SK-N-SH treated with all-trans-retinoic acid at 6 μM for 48 hours (cell line): ENCODE measurements around the gene TFR2.

Source experiments
- ATAC-seq: fragments of 200-7000 bp; cut with Tn5 transposase; 3 replicates; pipeline ENCODE4 v1.9.1; 2020; ENCODE audit warnings: mild to moderate bottlenecking, moderate library complexity
- ARNTL ChIP-seq: fragments of 450-650 bp; formaldehyde crosslinking; IDR thresholded peaks from 2 replicates; pipeline ENCODE4 v1.5.0; 2020; ENCODE audit warnings: low read depth, mild to moderate bottlenecking, moderate library complexity, borderline replicate concordance
- BACH2 ChIP-seq: fragments of 250-450 bp; sonication (Bioruptor Pico); IDR thresholded peaks from 2 replicates; pipeline ENCODE4 v1.9.0; 2021; ENCODE audit warnings: mild to moderate bottlenecking, borderline replicate concordance
- CSRNP3 ChIP-seq: fragments of 250-450 bp; sonication (Bioruptor Pico); IDR thresholded peaks from 2 replicates; pipeline ENCODE4 v1.5.1; 2021; ENCODE audit warnings: mild to moderate bottlenecking, moderate library complexity
- ESRRG ChIP-seq: fragments of 250-450 bp; sonication (Bioruptor Pico); IDR thresholded peaks from 2 replicates; pipeline ENCODE4 v1.6.1; 2021; ENCODE audit warnings: mild to moderate bottlenecking
- ISL1 ChIP-seq: fragments of 250-450 bp; sonication (Bioruptor Pico); IDR thresholded peaks from 2 replicates; pipeline ENCODE4 v2.1.2; 2022; ENCODE audit warnings: mild to moderate bottlenecking, moderate library complexity
- OSR1 ChIP-seq: fragments of 250-450 bp; sonication (Bioruptor Pico); IDR thresholded peaks from 2 replicates; pipeline ENCODE4 v1.8.0; 2022; ENCODE audit warnings: moderate library complexity, mild to moderate bottlenecking, inconsistent platforms
- RARB ChIP-seq: fragments of 250-450 bp; sonication (Bioruptor Pico); IDR thresholded peaks from 2 replicates; pipeline ENCODE4 v1.8.0; 2021; ENCODE audit warnings: mild to moderate bottlenecking, moderate library complexity
- SNAI2 ChIP-seq: fragments of 250-450 bp; sonication (Bioruptor Pico); IDR thresholded peaks from 2 replicates; pipeline ENCODE4 v1.5.0; 2020; ENCODE audit warnings: mild to moderate bottlenecking, moderate library complexity
- TCF4 ChIP-seq: fragments of 250-450 bp; sonication (Bioruptor Pico); IDR thresholded peaks from 2 replicates; pipeline ENCODE4 v1.8.0; 2021; ENCODE audit warnings: mild to moderate bottlenecking, moderate library complexity, borderline replicate concordance
- TOX ChIP-seq: fragments of 250-450 bp; sonication (Bioruptor Pico); IDR thresholded peaks from 2 replicates; pipeline ENCODE4 v1.8.0; 2021; ENCODE audit warnings: mild to moderate bottlenecking, moderate library complexity, borderline replicate concordance
- ZC3H10 ChIP-seq: fragments of 250-450 bp; sonication (Bioruptor Pico); IDR thresholded peaks from 2 replicates; pipeline ENCODE4 v1.5.1; 2021; ENCODE audit warnings: mild to moderate bottlenecking, moderate library complexity
- ZFP30 ChIP-seq: fragments of 450-650 bp; formaldehyde crosslinking; IDR thresholded peaks from 2 replicates; pipeline ENCODE4 v1.5.0; 2022; ENCODE audit warnings: mild to moderate bottlenecking, moderate library complexity
- ZNF565 ChIP-seq: fragments of 450-650 bp; formaldehyde crosslinking; conservative IDR thresholded peaks from 2 replicates; pipeline ENCODE4 v1.5.0; 2020; ENCODE audit warnings: low read depth, mild to moderate bottlenecking, moderate library complexity
- ZNF70 ChIP-seq: fragments of 450-650 bp; formaldehyde crosslinking; IDR thresholded peaks from 2 replicates; pipeline ENCODE4 v1.5.0; 2020; ENCODE audit warnings: mild to moderate bottlenecking, moderate library complexity
- ZNF8 ChIP-seq: fragments of 450-650 bp; formaldehyde crosslinking; IDR thresholded peaks from 2 replicates; pipeline ENCODE4 v1.5.0; 2020; ENCODE audit warnings: mild to moderate bottlenecking, moderate library complexity
- TF ChIP-seq, protein P1 (sequence below): fragments of 250-450 bp; sonication (Bioruptor Pico); IDR thresholded peaks from 2 replicates; pipeline ENCODE4 v1.8.0; 2020; ENCODE audit warnings: mild to moderate bottlenecking, moderate library complexity, borderline replicate concordance
- TF ChIP-seq, protein P2 (sequence below): fragments of 250-450 bp; sonication (Bioruptor Pico); IDR thresholded peaks from 2 replicates; pipeline ENCODE4 v1.5.0; 2020; ENCODE audit warnings: mild to moderate bottlenecking, moderate library complexity
- TF ChIP-seq, protein P3 (sequence below): fragments of 250-450 bp; sonication (Bioruptor Pico); IDR thresholded peaks from 2 replicates; pipeline ENCODE4 v1.8.0; 2021; ENCODE audit warnings: low read depth, mild to moderate bottlenecking, moderate library complexity, borderline replicate concordance
- TF ChIP-seq, protein P4 (sequence below): fragments of 250-450 bp; sonication (Bioruptor Pico); IDR thresholded peaks from 2 replicates; pipeline ENCODE4 v1.5.1; 2020; ENCODE audit warnings: low read depth, mild to moderate bottlenecking, moderate library complexity

TFR2 gene

GRCh38 chr7:100684534-100685042, 43.2 kb upstream of the TFR2 start:
- TF ChIP-seq ARNTL (CRISPR knock-in tag) (no peak), TOX (CRISPR knock-in tag) (no peak), ZNF8 (no peak), CSRNP3 (no peak), ZC3H10 (CRISPR knock-in tag) (no peak)
- TF ChIP-seq, protein P1, sequence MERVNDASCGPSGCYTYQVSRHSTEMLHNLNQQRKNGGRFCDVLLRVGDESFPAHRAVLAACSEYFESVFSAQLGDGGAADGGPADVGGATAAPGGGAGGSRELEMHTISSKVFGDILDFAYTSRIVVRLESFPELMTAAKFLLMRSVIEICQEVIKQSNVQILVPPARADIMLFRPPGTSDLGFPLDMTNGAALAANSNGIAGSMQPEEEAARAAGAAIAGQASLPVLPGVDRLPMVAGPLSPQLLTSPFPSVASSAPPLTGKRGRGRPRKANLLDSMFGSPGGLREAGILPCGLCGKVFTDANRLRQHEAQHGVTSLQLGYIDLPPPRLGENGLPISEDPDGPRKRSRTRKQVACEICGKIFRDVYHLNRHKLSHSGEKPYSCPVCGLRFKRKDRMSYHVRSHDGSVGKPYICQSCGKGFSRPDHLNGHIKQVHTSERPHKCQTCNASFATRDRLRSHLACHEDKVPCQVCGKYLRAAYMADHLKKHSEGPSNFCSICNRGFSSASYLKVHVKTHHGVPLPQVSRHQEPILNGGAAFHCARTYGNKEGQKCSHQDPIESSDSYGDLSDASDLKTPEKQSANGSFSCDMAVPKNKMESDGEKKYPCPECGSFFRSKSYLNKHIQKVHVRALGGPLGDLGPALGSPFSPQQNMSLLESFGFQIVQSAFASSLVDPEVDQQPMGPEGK (CRISPR knock-in tag), result no peak
- TF ChIP-seq, protein P2, sequence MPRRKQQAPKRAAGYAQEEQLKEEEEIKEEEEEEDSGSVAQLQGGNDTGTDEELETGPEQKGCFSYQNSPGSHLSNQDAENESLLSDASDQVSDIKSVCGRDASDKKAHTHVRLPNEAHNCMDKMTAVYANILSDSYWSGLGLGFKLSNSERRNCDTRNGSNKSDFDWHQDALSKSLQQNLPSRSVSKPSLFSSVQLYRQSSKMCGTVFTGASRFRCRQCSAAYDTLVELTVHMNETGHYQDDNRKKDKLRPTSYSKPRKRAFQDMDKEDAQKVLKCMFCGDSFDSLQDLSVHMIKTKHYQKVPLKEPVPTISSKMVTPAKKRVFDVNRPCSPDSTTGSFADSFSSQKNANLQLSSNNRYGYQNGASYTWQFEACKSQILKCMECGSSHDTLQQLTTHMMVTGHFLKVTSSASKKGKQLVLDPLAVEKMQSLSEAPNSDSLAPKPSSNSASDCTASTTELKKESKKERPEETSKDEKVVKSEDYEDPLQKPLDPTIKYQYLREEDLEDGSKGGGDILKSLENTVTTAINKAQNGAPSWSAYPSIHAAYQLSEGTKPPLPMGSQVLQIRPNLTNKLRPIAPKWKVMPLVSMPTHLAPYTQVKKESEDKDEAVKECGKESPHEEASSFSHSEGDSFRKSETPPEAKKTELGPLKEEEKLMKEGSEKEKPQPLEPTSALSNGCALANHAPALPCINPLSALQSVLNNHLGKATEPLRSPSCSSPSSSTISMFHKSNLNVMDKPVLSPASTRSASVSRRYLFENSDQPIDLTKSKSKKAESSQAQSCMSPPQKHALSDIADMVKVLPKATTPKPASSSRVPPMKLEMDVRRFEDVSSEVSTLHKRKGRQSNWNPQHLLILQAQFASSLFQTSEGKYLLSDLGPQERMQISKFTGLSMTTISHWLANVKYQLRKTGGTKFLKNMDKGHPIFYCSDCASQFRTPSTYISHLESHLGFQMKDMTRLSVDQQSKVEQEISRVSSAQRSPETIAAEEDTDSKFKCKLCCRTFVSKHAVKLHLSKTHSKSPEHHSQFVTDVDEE (CRISPR knock-in tag), result no peak
- TF ChIP-seq, protein P3, sequence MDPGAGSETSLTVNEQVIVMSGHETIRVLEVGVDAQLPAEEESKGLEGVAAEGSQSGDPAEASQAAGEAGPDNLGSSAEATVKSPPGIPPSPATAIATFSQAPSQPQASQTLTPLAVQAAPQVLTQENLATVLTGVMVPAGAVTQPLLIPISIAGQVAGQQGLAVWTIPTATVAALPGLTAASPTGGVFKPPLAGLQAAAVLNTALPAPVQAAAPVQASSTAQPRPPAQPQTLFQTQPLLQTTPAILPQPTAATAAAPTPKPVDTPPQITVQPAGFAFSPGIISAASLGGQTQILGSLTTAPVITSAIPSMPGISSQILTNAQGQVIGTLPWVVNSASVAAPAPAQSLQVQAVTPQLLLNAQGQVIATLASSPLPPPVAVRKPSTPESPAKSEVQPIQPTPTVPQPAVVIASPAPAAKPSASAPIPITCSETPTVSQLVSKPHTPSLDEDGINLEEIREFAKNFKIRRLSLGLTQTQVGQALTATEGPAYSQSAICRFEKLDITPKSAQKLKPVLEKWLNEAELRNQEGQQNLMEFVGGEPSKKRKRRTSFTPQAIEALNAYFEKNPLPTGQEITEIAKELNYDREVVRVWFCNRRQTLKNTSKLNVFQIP, result no peak
- no peak for ATAC-seq

DNA sequence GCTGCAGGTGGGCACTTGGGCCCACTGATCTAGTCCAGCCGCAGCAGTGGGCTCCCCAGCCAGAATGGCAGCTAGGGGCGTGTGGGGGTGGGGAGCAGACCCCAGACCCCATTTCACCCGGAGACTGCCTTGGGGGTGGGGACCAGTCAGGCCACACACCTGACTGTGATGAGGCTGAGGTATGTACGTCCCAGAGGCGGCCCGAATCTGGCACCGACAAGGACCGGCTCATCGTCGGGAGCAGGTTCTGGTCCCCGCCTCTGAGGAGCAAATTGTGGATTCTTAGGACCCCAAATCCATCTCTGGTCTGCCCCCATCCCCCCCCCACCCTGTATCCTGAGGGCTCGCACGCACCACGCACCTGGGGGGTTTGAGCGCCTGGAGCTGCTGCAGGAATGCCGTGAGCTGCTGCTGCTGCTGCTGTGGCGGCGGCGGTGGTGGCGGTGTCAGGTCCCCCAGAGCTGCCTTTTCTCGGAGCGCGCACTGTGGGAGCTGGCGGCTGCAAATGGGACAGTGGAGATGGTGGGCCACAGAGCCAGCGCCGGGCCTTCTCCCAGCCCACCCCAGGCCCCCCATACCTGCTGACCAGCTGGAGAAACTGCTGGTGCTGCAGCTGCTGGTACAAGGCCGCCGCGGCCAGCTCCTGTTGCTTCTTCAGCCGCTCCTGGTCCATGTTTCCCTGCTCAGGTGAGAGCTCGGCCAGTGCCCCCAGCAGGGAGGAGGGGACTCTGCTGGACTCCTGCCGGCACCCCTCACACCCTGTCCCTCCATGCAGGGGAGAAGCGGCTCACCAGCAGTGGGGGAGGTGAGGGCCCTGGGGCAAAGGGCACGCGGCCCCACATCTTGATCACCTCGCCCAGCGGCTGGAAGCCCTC, 42.5 kb upstream of the TFR2 start:
- ATAC-seq, result no peak
- TF ChIP-seq BACH2 (CRISPR knock-in tag), result no peak
- TF ChIP-seq, protein P4, sequence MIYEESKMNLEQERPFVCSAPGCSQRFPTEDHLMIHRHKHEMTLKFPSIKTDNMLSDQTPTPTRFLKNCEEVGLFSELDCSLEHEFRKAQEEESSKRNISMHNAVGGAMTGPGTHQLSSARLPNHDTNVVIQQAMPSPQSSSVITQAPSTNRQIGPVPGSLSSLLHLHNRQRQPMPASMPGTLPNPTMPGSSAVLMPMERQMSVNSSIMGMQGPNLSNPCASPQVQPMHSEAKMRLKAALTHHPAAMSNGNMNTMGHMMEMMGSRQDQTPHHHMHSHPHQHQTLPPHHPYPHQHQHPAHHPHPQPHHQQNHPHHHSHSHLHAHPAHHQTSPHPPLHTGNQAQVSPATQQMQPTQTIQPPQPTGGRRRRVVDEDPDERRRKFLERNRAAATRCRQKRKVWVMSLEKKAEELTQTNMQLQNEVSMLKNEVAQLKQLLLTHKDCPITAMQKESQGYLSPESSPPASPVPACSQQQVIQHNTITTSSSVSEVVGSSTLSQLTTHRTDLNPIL (CRISPR knock-in tag), result no peak
- no peak for TF ChIP-seq ZFP30 (CRISPR knock-in tag)
- no peak for TF ChIP-seq ZNF70
- no peak for TF ChIP-seq ESRRG (CRISPR knock-in tag)
- no peak for TF ChIP-seq ZNF565 (CRISPR knock-in tag)
- TF ChIP-seq, protein P2 (CRISPR knock-in tag), result no peak
- TF ChIP-seq RARB (CRISPR knock-in tag), result no peak
- no peak for TF ChIP-seq ISL1
- TF ChIP-seq SNAI2 (CRISPR knock-in tag), result no peak
- no peak for TF ChIP-seq CSRNP3
- TF ChIP-seq OSR1 (CRISPR knock-in tag), result no peak
- no peak for TF ChIP-seq TCF4 (CRISPR knock-in tag)
- TF ChIP-seq, all 23 proteins: peak for 0
